Coronary artery (tissue), 2 donors: ENCODE results near the gene COA7.
A peak's percentile ranks its signal among the peaks of the same experiment; 100 is the strongest.
"Not testable (repeated sequence)": the region's sequence is repeated elsewhere in the genome, so short reads cannot be mapped to it uniquely, and the experiment has no call there.

Experiments
- DNase-seq: peaks from one replicate; pipeline ENCODE4 v3.0.0-alpha.2; 2017; ENCODE audit warnings: low spot score
- H3K27ac ChIP-seq, 2 donors: fragments of 200-600 bp; sonication (generic); one replicate each; pipeline ENCODE4 v1.5.1; 2016 to 2019
- H3K4me3 ChIP-seq: fragments of 200-600 bp; sonication (generic); 2 replicates; pipeline ENCODE4 v1.5.1; 2016; ENCODE audit warnings: mild to moderate bottlenecking, moderate library complexity
- CTCF ChIP-seq: fragments of 200-600 bp; sonication (generic); IDR thresholded peaks from one replicate; pipeline ENCODE4 v1.5.1; 2019; ENCODE audit warnings: antibody characterized with exemption

The COA7 gene

GRCh38 chr1:52738148-52738547 lies 40.0 kb upstream of the COA7 start:
- DNase-seq, result no peak
- no peak overlapping the region for H3K27ac ChIP-seq
- TF ChIP-seq CTCF, result no peak
- no peak overlapping the region for H3K4me3 ChIP-seq

GRCh38 chr1:52735371-52735770 lies 37.2 kb upstream of the COA7 start:
- H3K4me3 ChIP-seq, DNase-seq, H3K27ac ChIP-seq: not testable (repeated sequence)

- H3K27ac ChIP-seq, result no peak overlapping the region
- H3K4me3 ChIP-seq, result no peak overlapping the region
- TF ChIP-seq CTCF, result no peak
- no peak for DNase-seq
These were observed 35.2 kb upstream of the COA7 start for GRCh38 chr1:52733368-52733767.

- Histone ChIP-seq H3K27ac (no peak overlapping the region), H3K4me3 (peak overlapping the region; percentile 92)
- no peak for TF ChIP-seq CTCF
- no peak for DNase-seq
These were observed 30.0 kb upstream of the COA7 start for GRCh38 chr1:52727956-52728656.

- peak overlapping the region; percentile 74 to 91 for H3K27ac ChIP-seq
- no peak for DNase-seq
- peak overlapping the region; percentile 92 for H3K4me3 ChIP-seq
- TF ChIP-seq CTCF, result no peak
These were observed 29.0 kb upstream of the COA7 start for GRCh38 chr1:52727114-52727586.

GRCh38 chr1:52726265-52727113 lies 28.3 kb upstream of the COA7 start, which contains the start of gene ZYG11B:
Gene ZYG11B, plus strand, starts transcription at chr1:52726453. Its CDS starts 201 bp downstream, at chr1:52726654.
- Histone ChIP-seq H3K27ac (peak within 1 kb of the TSS; percentile 74 to 91), H3K4me3 (peak within 1 kb of the TSS; percentile 92)
- TF ChIP-seq CTCF, result no peak
- DNase-seq, result peak; percentile 93

- no peak for DNase-seq
- no peak for TF ChIP-seq CTCF
- H3K27ac ChIP-seq, result peak overlapping the region; percentile 74 to 91
- peak overlapping the region; percentile 92 for H3K4me3 ChIP-seq
These were observed 27.7 kb upstream of the COA7 start for GRCh38 chr1:52725903-52726264.
